GM18499 (cell line): ENCODE results near the gene KCND3.

Source experiments
- ATAC-seq: cut with Tn5 transposase; IDR thresholded peaks from one replicate; pipeline ENCODE4 v1.9.1; 2021; ENCODE audit warnings: moderate number of reproducible peaks; ENCODE audit not compliant: insufficient read depth, unreplicated experiment

The KCND3 gene

DNA sequence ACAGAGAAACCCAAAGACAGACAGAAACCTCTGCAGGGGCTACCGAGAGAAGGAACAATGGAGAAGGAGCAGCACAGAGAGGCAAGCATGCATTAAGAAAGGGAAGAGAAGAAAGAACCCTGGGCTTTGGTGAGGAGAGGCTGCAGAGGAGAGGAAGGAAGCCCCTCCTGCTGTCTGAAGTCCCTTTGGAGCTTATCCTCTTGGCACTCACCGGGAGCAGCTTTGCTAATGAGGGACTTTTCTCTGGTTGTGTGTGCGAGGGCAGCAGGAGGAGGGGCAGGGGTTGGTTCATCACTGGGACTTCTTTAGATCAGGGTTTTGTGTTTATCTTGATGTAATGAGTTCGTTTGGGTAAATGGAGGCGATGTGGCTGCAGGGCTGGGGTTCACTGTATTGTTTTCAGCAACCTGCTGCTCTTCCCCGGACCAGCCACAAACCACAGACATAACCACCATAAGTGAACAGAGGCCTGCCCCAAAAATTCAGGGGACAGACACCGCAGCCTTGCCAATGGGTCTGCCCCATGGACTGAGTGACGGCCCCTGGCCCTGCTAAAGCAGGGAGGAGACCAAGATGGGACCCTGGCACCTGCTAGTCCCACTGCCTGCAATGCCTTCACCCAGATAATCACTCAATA is 100.6 kb downstream of the KCND3 start:
- no peak for ATAC-seq

DNA sequence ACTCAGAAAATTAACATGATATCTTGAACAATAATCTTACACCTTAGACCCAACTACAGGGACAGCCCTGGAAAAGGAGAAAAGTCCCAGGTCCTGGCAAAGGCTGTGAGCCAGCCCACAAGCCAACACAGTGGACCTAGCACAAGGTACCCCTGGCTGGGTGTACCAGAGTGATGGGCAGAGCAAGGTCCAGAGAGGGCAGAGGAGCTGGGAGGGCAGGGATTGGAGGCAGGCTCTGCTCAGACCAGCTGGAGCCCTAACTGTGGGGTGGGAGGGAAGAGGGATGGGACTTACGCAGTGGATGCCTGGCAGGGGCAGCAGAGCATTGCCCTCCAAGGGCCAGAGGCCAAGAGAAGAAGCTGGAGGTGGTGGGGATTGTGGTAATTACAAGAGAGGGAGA is 101.6 kb downstream of the KCND3 start:
- ATAC-seq = no peak

DNA sequence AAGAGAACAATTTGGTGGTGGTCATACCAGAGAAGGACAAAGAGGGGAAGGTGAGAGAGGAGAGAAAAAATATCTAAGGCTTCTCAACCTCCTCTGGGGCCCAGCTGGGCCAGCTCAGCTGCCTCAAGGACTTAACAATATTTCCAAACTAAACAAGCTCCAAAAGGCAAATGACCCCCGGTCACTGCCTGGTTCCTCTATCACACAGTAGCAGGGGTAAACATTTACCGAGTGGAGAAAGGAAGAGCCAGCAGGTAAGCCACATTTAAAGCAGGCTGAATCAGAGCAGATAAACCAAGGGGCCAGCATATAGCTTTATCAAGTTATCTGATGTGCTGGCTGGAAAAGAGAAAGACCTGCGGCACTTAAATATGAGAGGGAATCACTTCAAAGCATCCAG is 102.1 kb downstream of the KCND3 start:
- no peak for ATAC-seq

DNA sequence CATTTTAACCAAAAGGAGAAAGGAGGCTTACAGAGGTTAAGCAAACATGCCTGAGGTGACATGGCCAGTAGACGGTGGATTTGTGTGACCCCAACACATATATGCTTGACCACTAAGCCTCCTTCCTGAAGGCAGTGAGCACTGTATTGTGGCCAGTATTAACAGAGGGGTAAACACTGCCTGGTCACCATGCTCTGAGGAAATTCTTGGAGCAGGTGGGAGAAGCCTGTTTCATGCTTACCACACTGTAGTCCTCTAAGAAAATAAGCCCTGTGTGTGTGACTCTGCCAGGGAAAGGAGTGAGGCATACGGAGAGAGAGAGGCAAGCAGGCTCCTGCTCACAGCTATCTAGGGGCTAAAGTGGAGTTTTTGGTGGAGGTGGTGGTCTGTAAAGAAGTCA is 102.7 kb downstream of the KCND3 start:
- ATAC-seq = no peak

DNA sequence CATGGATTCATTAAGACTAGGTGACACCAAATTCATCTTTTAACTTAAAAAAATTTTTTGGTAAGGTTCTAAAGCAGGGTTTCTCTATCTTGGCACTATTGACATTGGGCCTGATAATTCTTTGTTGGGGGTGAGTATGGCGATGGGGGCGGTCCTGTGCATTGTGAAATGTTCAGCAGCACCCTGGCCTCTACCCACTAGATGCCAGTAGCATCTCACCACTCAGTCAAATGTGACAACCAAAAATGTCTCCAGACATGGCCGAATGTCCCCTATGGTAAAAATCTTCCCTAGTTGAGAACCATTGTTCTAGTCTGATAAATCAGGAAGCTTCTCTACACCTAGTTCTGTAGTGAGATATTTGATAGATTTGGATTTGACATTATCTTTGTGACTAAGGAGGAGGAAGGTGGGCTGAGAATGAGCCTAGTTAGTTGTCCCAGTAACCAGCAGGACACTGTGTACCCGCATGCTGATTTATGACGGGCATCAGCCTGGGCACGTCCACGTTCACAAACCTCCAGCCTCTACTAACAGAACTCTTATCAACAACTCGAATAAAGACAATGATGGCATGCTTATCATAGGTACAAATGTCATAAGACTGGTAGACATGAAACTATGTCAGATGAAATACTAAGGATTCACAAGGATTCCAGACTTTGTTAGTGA is 104.6 kb downstream of the KCND3 start:
- ATAC-seq = no peak

DNA sequence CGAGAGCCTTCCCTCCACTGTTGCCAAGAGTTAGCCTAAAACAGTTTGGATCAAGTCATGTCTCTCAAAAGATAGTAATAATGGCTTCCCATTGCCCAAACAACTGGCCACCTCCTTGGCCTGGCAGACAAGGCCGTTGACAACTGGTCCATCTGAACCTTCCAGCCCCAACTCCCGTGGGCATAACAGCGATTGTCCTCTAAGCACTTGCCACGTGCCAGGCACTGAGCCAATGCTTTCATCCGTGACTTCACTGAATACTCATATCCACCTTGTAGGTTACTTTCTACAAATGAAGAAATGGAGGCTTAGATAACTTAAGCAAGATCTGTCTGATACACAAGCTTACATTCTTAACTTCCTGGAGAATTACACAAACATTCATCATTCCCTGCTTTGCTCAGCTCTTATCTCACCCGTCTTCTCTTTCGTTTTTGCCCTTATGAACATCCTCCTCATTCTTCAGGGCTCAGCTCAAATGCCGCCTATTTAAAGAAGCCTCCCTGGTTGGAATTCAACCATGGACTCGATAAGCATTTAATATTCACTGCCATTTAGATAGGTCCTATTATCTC is 106.4 kb downstream of the KCND3 start:
- no peak for ATAC-seq

DNA sequence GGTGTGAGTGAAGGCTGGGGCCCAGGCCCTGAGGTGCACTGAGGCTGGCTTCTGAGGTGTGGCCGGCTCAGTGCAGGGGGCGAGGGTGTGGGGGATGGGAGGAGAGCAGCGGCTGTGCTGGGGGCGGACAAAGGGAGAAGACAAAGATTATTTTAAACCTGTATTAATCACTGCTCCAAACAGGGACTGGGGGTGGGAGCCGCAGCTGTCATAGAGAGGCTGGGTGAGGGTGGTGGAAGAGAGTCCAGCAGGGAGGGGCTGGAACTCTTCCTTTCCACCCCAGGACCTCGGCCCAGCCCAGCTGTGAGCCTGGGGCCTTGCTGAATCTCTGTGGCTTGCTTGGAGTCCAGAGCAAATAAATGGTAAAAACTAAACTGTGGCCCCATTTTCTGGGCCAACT is 106.9 kb downstream of the KCND3 start:
- no peak for ATAC-seq

DNA sequence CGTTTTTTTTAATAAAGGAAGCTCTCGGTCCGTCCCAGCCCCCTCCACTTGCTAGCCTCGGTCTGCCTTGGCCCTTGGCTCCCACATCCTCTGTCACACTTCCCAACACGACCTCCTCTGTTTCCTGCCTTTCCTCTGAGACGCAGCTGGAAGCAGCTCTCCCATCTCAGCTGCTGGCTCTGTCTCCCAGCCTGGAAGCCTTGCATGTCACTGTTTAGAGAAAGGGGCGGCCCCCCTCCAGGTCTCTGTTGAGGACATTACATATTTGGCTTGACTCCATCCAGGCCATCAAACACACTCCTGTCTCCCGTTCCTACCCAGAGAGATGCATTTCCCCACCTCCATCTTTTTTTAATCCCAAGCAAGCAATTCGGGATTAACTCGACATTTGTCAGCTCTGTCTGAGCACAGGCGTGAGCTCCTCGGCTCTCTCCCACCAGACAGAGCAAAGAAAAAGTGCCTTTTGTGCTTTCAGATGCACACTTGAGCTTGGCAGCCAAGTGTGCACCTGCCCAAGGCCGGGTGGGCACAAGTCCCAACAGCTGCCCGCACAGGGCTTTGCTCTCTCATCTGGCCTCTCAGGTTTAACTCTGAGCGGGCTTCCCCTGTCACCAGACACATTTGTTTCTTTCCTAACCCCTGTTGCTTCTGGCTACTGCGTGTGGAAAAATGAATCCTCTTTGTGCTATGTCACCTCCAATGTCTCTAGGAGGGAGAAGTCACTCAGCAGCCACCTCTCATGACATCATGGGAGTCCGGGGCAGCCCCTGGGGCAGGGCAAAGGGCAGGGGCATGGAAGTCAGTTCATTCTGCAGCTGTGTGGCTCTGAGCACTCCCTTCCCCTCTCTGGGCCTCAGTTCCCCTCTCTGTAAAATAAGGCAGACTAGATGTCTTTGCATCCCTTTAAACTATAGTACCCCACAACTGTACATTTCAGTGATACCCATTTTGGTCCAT is 108.3 kb downstream of the KCND3 start:
- no peak for ATAC-seq

DNA sequence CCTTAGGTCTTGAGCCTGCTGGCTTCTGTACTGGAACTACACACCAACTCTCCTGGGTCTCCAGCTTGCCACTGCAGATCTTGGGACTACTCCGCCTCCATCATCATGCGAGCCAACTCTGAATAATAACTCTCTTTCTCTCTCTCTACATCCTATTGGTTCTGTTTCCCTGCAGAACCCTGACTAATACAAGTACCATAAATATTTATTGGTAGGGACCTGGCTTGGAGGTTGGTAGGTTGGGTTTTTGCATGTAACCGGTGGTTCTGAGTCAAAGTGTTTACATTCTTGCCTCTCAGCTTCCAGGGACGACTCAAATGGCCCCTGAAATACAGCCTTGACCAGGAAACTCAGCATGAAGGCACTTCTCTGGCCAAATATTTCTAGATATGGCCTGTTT is 110.4 kb downstream of the KCND3 start:
- ATAC-seq = no peak

DNA sequence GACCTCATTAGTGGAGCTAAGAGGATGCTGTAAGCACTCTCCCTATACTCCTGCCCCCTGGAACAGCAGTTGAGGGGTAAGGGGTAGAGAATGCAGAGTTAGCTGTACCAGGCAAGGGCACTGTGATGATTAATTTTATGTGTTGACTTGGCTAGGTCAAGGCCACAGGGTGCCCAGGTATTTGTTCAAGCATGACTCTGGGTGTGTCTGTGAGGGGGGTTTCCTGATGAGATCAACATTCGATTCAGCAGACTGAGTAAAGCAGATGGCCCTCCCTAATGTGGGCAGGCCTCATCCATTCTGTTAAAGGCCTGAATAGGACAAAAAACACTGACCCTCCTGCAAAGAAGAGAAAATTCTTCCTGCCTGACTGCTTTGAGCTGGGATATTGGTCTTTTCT is 110.8 kb downstream of the KCND3 start:
- ATAC-seq = no peak

DNA sequence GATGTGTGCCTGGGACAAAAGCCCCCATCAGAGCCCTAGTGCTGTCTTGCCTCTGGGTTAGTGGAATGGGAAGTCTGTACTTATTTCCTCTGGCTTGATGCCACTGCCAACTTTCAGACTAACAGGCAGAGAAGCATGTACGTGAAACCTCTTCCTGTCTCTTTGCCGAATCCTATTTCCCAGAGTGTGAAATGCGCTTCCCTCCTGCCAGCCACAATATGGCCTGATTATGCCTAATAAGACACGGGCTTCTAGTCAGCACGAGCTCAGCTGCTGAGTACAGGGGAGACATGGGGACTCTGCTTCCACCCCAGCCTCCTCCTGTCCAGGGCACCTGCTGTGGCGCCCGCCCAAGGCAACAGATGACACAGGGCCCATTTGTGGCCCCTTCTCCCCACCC is 111.4 kb downstream of the KCND3 start:
- no peak for ATAC-seq

DNA sequence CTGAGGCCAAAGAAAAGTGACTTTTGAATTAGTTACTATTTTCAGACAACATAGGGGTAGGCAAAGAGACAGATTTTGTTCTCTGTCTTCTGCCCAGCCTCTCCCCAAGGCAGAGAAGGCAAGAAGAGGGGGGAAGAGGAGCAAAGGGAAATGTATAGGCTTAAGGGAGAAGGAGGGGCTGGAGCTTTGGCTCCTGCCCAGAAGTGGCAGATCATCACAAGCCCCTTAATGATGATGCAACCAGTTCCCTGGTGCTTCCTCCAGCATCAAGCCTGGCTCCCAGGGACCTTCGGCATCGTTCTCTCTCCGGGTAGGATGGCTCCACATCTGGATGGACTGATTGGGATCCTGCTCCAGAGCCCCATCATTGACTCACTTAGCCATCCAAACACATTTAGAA is 112.8 kb downstream of the KCND3 start:
- no peak for ATAC-seq

DNA sequence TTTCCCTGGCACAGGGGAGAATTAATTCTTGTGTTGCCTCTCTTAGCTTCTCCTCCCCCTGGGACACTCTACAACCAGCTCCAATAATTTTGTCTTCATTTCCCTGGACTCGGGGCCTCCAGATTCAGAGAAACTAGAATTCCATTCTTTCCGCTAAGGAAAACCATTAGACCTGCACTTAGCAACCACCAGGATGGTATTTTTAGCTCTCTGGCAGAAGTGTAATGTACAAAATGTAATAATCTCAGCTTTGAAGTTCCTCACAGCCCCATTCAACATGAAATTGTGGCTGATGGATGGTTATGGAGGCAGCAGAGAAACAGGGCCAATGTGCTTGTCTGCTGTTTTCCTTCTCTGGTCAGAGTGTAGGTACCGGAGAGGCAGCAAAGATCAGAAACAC is 113.8 kb downstream of the KCND3 start:
- ATAC-seq = no peak

DNA sequence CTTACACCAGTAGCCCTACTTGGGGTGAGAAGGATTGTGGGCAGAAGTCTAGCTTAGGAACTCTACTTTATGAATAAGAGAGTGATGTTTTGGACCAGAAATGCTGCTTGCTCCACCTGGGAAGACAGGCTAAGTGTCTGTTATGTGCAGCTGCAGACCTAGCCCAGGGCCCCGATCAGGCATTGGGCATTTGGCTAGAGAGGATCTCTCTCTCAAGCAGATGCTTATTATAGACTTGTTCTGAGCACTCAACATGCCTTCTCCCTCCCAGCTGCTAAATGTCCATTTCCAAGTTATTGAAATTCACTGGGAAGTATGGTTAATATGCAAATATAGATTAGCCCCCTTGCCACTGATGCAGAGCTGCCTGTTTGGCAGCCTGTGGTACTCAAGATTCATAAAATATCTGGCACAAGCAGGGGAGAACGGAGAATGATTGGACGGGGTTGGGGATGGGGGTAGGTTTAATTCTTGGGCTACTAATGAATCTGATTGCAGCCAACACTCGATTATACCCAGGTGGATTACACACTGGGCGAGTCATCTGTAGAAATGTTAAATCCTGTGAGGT is 115.9 kb downstream of the KCND3 start:
- no peak for ATAC-seq

DNA sequence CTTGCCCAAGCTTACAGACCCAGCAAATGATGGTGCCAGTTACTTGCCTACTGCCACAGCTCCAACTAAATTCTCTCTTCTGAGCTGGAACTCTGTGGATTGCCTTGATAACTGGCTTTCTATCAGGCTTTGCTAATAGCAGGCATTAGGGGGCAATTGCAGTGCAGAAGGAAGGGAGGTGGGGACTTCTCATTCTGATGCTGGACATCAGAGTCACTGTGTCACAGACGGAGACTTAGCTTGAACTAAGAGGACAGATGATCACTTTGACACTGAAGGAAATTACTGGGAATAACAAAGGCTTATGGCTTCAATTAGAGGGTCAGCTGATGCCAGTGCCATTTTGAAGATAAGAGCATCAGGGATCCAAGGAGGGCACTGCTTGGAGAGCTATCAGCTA is 119.3 kb downstream of the KCND3 start:
- no peak for ATAC-seq

DNA sequence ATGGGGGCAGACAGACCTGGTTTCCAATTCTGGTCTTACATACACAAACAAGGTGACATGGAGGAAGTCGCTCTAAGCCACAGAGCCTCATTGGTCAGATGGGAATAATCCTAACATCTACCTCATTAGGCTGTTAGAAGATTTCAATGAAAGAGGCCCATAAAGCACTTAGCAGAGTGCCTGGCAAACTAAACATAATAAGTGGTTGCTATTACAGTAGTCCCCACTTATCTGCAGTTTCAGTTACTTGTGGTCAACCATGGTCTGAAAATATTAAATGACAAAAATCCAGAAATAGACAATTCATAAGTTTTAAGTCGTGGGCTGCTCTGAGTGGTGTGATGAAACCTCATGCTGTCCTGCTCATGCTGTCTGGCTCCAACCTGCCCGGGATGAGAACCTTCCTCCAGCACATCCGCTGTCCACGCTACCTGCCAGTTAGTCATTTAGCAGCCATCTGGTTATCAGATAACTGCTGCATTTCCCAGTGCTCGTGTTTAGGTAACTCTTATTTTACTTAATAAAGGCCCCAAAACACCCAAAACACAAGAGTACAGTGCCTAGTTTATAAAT is 121.5 kb downstream of the KCND3 start:
- no peak for ATAC-seq

DNA sequence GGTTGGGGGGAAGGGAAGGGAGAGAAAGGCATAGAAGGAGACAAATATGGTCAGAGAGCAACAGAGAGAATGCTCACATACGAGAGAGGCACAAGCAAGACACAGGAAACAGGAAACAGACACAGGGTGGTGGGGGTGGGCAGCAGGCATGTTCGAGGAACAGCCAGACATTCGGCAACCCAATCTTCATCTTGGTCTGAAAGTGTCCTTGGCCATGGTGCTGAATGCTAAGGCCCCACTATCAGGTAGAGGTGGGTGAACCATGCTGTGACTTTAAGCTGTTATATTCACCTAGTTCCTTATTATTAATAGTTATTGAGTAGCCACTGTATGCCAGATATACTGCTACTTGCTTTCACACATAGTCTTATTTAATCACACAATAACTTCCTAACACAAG is 124.6 kb downstream of the KCND3 start:
- ATAC-seq = no peak

DNA sequence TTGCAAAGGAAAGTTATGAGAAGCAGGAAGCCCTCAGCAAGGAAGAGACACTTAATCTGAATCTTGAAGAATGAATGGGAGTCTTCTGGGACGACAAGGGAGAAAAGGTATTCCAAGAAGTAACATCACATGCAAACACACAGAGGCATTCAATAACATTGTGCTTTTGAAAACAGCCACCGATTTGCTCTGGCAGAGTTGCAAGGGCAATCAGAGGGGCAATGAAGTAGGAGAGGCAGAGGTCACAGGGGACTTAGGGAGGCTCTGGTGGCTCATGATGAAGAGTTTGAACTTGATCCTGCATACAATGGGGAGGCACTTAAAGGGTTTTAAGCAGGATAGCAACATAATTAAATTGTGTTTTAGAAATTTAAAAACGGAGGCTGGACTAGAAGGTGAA is 126.1 kb downstream of the KCND3 start:
- ATAC-seq = no peak

DNA sequence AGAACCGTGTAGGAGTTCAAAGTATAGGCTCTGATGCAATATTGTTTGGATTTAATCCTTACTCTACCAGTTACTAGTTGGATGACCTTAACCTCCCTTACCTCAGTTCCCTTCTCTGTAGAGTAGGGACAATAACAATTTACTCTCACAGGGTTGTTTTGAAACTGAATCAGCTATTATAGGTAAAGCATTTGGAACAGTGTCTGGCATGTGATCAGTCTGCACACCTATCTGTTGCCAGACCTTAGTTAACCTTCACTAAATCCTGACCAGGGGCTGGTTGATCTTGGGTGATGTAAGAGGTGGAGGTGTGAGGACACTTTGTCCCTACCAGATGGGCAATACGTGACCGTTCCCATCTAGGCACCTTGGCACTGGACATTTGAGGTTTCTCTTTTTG is 126.9 kb downstream of the KCND3 start:
- ATAC-seq = no peak

DNA sequence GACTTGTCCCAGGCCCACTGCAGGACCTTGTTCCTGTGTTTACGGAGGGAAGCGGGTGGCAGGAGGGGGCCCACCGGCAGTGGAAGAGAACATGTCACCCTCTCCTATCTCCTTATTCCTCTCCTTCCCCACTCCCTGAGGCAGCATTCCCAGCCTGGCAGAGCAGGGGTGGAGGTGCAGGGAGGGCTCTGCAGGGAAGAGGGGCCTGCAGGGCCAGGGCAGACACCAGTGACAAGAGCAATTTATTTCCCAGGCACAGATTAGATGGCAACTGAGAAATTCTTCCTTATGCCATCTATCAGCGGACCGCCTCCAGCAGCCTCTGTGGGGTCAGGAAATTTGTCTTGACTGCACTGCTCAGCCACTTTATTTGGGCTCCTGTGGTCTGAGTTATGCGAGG is 127.9 kb downstream of the KCND3 start:
- ATAC-seq = no peak
